Activated CD8-positive, alpha-beta memory T cell treated with anti-CD3 and anti-CD28 coated beads, Interleukin-2, amount 50 U/mL, for 48 hours (primary cell): Measurements from ENCODE around the gene FGF19.
"Not testable (repeated sequence)": the region's sequence is repeated elsewhere in the genome, so short reads cannot be mapped to it uniquely, and the experiment has no call there.

ENCODE experiments used
- DNase-seq: peaks from one replicate; pipeline ENCODE4 v3.0.0-alpha.2; 2020

The FGF19 gene

DNA sequence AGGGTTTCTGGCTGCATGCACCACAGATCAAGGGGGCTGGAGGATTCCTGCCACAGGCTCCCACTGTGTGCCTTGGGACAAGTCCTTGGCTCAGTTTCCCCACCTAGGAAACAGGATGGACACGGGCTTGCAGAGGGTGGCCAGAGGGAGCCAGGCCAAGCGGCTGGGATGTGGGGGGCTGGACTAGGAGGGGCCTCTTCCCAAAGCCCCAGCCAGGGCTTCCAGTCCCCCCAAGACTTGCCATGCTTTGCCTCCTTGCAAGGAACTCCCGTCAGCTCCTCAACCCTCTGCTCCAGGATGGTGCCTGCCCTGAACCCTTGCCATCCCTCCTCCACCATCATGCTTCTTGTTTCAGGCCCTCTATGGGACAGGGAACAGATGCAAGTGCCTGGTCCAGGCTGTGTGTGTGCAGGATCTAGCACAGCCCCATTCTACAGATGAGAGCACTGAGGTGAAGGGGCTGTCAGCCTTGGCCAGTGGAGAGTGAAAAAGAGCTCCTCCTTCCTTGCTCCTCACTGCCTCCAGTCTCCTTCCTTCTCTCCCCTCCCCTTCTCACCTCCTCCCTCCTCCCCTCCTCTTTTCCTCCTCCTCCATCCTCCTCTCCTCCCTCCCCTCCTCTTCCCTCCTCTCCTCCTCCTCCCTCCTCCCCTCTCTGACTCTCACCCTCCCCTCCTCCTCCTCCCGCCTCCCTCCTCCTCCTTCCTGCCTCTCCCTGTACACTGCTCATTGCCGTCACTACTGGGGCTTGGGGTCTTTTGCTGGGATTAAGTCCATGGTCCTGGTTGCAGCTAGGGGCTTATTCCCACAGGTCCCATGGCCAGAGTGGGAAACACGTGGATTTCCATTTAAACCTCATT is 13.3 kb upstream of the FGF19 start:
- no peak for DNase-seq

DNA sequence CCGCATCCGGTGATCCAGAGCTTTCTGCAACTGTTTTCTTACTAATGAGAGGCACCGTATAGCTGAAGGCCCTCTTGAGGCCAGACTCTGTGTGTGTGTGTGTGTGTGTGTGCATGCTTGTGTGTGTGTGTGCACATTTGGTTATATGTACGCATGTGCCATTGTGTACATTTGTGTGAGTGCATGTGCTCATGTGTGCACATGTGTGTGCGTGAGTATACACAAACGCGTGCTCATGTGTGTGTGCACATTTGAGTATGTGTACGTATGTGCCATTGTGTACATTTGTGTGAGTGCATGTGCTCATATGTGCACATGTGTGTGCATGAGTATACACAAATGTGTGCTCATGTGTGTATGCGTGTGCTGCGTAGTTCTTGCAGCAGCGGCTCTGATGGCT is 12.3 kb upstream of the FGF19 start:
- no peak for DNase-seq

DNA sequence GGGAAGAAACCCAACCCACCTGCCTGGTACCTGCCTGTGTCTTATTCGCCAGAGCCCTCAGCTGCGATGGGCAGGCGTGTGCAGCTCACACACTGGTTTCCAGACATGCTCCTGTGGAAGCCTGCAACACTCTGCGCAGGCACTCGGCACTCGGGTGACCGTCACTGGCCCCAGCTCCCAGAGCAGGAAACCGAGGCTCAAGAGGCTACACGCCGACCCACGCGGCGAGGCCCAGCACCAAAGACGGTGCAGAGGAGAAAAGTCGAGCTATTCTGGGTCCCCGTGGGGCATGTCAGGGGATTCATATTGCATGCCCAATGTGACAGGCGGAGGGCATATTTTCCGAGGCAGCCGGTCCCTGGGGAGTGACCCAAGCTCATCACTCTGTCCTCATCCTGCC is 11.6 kb upstream of the FGF19 start:
- no peak for DNase-seq

DNA sequence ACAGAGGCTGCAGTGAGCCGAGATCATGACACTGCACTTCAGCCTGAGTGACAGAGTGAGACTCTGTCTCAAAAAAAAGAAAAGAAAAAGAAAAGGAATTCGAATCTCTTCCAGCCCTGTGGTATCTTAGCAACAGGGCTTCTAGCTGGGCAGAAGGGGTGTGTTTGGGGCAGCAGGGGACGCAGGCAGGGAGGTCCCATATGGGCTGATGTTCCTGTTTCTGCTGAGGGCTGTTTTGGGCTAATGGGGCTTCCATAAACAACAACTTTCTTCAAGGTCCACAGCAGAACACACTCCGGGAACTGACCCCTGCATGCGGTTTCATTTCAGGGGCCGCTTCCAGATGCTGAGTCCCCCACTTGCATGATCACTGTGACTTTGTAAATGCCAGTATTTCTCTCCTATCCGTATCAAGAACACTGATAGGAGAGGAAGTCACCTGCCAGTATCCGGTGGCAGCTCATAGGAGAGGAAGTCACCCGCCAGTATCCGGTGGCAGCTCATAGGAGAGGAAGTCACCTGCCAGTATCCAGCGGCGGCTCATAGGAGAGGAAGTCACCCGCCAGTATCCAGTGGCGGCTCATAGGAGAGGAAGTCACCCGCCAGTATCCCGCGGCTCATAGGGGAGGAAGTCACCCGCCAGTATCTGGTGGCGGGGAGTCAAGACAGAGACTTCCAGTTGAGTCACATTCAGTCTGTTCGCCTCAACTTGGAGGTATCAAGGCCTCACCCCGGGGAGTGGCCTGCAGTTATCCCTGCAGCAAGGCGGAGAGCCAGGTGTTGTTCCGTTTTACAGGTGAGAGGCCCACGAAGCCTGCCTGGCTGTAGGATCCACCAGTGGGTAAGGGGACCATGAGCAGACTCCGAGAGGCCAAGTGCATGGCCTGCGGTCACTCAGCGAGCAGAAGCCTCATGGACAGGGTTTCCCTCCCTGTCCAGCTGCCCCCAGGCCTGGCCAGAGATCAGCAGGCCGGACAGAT is 8.3 kb upstream of the FGF19 start:
- no peak for DNase-seq

DNA sequence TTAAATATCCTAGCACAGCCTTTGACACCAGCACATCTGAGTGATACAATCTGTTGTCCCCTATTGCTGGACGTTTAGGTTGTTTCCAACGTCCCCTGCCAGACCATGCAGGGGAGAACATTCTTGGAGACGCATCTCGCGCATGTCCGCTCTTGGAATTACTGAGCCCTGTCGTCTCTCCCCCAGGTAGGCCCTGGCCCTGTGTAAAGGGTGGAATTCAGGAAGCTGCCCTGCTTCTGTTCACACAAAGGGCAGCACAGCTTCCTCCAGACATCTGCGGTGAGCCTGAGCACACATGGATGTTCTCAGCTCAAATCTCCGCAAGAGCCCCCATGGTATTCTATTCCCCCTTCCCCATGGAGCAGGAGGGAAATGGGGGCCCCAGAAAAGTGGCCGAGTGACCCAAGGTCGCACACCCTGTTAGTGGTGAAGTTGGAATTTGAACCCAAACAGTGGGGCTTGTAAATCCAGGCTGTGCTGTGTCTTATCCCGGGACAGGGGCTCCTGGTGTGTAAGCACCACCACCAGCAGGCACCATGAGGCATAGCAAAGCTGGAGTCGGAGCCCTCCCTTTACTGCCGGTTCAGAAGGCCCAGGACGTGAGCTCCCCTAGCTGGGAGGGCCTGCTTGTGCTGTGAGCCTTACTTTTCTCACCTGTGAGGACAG is 5.0 kb upstream of the FGF19 start:
- DNase-seq, result no peak

DNA sequence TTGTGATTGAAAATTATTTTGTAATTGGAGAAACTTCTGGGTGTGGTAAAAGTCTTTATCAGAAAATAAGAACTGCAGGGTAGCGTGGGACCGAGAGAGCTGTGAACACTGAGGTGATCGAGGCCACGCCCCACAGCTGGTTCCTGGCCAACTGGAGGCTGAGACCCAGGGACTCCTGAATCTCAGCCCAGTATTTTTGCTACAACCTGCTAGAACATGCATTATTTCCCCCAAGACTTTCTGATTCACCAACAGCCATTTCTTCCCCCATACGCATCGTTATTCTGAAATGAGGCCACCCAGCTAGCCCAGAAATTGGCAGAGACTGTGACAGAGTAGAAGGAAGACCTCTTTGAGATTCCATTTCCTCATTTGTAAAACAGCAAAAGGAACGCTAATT is 3.4 kb upstream of the FGF19 start:
- DNase-seq, result no peak

DNA sequence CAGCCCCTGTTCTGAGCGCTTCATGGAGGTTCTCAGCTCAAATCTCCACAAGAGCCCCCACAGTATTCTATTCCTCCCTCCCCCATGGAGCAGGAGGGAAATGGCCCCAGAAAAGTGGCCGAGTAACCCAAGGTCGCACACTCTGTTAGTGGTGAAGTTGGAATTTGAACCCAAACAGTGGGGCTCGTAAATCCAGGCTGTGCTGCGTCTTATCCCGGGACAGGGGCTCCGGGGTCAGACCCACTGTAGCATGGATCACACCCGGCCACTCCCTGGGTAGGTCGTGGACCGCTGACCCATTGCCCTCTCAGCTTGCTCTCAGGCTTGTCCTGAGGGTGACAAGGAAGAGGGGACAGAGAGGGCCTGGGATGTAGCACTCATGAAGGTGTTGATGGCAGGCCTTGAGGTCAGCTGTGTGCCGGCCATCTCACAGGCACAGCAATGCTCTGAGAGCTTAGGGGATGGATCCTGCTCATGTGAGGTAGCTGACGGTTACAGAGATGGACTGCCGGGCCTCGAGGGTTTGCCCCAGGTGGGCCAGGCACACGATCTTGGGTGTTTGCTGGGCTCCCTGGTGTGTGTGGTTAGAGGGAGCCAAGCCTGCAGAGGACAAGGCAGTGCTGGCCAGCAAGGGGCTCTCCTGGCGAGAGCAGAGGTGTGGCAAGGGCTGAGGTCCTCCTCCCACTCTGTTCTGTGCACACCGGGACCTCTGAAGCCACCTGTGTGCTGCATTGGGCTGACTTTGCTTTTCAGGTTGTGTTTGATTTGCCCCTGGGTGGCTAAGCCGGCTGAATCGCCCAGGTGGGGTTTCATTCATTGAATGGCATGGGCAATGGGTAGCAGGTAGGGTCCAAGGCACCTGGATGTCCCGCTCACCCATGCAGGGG is 2.3 kb upstream of the FGF19 start:
- DNase-seq, result no peak

DNA sequence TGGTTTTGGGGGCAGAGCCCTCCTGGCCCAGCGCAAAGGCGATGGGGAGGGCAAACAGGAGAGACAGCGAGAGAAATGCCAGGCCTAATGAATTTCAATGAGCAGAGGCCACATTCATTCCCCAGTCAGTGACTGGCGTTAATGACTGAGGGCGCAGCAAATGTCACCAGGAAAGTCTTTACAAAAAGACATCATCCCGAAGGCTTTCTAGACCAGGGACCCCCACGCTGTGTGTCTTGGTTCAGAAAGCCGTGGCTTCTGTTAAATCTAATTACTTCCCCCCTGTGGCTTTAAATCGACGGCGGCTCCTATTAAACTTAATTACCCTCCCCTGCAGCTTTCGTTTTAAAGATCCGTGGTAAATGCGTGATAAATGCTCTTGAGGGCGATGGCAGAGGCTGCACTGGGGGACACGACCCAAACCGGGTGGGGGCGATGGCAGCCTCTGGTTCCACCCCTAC is 1.6 kb upstream of the FGF19 start:
- DNase-seq, result no peak

DNA sequence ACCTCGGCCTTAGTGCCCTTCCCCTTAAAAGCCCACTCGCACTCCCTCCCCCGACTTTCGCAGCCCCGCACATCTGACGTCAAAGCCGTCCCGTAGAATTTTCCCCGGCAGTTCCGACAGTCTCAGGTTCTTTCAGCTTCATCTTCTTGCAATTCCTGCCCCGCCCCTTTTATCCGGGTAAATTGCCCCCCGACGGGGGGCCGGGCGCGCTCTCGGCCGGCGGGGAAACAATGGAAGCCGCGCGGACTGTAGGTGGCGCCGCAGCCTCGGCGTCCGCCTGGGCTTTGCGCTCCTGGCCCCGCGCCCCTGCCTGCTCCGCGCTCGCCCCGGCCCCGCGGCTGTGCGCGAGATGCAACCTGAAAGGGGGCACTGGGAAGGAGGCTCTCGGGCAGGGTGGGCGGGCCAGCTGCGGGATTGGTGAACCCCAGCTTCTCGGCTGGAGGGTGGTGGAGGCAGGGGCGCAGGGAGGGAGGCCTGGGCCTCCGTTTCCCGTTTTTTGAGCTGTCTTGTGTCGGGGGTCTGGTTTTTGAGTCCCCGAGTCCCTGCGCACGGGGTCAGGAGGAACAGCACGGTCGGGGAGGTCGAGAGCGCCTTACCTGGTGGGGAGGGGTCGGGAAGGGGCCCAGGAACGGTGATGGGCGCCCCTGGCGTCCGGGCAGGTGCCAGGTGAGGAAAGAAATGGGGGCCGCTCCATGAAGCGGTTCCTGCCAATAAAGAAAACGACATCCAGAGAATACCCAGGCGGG is 859 bp upstream of the FGF19 start:
- DNase-seq, result no peak

DNA sequence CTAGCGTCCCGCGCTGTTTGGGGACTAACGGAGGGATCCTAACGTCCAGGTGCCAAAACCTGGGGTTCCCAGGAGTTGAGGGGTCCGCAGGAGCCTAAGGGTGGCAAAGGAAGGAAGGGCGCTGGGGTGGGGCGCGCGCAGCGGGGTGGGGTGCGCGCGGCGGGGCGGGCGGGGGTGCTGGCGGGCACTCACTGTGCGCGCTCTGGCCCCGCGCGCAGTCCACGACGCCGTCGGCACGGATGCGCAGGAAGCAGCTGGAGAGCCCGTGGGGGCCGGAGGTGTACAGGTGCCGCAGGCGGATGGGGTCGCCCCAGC is 412 bp downstream of the FGF19 start:
- no peak for DNase-seq

DNA sequence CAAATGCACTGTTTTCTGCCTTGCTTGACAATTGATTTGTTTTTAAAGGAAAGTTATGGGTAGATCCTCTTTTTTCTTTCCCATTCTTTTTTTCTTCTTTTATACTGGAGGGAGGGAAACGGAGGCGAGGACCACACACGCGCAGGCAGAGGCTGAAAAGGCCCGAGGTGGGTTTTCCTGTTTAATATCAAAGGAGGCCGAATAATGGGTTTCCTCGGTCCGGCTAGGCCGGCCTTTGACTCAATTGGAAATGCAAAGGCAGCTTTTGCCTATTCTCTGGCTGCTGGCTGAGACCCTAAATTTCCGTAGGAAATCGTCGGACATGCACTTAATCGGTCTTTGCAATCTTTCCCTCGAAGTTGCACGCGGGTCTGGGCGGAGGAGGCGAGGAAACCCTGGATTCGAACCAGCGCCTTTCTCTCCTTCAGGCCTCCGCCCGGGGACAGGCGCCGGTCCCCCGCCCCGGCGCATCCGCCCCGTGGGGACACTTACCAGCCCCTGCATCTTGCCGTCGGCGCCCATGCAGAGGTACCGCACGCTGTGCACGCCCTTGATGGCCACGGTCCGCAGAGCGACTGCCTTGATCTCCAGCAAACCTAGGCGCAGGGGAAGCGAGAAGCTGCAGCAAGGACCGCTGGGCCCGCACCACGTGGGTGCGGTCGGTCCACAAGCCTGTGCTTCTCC is 911 bp downstream of the FGF19 start:
- DNase-seq, result no peak

DNA sequence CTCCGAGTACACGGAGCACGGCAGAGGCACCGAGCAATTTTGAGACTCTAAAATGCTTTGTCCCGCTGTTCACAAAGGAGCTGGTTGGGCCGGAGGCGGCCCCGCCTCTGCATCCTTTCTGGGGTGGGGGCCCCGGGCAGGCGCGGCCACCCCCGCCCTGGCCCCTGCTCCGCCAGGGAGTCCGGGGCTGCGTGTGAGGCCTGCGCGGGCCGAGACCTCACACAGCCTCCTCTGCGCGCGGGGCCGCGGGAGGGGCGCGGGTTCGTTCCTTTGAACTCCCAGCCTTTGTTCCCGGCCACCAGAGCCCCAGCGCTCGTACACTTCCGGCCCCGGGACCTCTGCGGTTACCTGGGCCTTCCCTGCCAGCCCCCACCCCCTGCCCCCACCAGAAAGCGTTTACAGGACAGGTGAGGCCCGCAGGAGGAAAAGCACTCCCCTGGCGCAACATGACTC is 1.6 kb downstream of the FGF19 start:
- DNase-seq, result no peak

DNA sequence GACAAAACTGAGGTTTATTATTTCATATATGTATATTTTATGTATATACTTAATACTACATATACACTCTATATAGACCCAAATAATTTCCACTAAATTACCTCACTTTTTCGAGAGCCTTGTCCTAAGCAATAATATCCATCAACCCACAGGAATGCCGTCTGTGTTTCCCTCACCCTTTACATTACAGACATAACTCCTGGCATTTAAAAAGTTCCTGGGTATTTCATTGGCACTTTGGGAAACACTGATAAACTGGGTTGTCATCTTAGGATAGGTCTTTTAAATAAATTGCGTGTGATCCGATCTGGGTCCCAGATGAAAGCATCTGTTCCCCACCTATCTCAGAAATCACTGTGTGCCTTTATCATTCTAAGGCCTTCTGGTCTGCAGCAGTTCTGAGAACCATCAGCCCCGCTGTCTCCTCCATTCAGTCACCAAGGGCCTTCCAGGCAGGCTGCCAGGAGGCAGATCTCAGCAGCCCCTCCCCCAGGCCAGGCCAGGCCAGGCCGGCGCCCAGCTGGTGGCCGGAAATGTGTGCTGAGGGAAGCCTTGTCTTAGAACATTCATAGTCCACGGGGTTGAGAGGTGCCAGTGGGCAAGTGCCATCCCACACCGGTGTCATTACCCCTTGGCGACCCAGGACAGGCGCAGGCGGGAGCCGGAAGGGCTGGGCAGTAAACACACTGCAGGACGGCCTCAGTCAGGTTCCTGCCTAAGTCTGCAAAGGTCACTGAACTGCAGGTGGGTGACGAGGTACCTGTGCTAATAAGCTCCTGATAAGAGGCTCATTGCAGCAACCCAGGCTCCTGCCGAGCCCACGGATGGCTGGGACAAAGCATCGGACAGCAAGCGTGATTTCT is 3.3 kb downstream of the FGF19 start:
- DNase-seq, result no peak

DNA sequence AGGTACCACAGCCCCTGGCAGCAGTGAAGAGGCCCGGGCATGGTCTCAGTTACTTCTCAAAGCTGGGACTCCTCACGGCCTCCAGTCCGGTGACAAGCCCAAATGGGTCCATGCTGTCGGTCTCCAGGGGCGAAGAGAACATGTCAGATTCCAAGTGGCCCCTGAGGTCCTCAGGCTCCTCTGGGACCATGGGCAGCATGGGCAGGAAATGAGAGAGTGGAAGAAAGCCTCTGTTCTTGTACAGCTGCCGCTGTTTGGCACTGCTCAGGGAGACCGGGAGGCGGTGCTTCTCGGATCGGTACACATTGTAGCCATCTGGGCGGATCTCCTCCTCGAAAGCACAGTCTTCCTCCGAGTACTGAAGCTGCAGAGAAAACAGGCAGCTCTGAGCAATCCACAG is 4.6 kb downstream of the FGF19 start:
- no peak for DNase-seq

DNA sequence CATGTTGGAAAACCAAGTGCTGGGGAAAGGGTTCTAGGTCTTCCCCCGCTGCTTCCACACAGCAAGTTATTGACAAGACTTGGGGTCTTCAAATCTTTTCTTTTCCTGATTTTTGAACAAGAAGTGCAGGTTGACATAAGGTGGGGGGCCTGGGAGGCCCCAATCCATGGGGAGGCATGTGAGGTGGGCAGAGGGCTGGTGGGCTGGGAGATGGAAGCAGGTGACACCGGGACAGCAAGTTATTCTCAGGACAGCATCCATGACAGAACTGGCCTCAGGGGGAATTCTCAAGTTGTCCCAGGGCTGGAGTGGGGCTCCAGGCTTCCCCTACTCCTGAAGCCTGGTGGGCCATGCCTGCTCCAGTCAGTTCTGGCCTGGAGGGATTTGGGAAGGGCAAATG is 5.5 kb downstream of the FGF19 start:
- DNase-seq, result no peak

DNA sequence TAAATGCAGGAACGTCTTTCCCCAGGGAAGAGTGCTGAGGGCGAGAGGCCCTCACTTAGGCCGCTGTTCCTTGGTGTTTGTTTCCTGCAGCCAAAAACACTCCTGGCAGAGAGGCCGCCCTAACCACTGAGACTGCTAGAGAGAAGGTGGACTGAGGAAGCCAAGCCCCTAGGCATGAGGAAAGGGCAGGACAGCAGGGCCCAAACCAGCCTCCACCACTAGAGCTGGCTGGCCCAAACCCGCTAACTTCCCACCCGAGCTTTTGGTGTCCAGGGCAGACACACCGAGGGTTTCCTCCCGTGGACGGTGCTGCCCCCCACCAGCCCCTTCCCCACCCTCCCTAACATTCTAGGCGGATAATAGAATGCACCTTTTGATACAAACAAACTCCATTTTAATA is 6.0 kb downstream of the FGF19 start:
- DNase-seq, result no peak

DNA sequence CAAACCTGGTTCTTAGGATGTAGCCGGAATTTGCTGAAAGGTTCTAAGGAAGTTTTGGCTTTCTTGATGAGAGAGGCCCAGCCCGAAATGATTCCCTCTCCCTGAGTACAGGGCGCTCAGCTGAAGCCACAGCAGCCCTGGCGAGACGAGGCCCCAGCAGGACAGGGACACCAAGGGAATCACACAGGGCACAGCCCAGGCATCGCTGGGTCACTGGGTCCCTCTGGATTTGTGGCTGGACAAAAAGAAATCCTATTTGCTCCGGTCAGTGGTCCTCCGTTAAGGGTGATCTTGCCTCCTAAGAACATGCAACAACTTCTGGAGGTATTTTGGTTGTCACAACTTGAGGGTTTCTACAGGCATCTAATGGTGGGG is 6.4 kb downstream of the FGF19 start:
- DNase-seq, result no peak

DNA sequence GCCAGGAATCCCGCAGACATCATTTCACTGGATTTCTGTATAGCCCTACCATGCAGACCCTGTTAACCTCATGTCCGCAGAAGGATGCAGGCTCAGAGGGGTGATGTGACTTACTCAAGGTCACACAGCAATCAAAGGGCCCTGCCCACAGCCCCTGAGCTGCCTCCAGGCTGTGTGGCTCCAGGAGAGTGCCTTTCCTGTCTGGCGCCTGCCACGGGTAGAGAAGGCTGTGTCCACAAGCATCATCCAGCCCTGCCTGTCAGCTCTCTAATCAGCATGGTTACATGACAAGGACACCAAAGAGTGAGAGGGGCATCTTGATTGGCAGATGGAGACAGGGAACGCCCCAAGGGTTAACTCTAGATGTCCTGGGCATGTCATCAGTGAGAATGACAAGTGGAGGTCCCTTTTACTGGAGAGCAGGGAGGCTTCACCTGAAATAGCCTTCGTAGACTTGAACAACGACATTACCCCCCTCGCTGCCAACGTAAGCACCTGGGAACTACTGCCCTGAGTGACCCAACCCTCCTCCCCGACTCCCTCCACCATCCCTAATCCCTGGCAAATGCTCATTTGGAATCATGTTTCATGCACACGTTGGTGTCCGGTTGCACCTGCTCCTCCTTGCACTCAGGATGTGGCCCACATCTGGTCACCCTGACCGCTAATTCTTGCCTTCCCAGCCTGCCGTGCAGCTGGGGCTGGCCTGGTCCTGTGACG is 6.9 kb downstream of the FGF19 start:
- DNase-seq, result no peak

DNA sequence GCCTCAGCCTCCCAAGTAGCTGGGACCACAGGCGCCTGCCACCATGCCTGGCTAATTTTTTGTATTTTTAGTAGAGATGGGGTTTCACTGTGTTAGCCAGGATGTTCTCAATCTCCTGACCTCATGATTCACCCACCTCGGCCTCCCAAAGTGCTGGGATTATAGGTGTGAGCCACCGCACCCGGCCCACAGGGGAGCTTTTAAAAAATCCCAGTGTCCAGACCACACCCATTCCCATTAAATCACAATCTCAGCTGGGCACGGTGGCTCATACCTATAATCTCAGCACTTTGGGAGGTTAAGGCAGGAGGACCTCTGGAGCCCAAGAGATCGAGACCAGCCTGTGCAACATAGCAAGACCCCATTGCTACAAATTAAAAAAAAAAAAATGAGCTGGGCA is 7.8 kb downstream of the FGF19 start:
- not testable (repeated sequence) for DNase-seq
